NCI-H524 treated with DMSO at 0.1 percent for 48 hours (cell line): ENCODE measurements around the gene CHRNA1.
A peak's percentile ranks its signal among the peaks of the same experiment; 100 is the strongest.

Experiments used
- DNase-seq: peaks from one replicate; lab custom pipeline; 2025; lab: John Stamatoyannopoulos, UW

The CHRNA1 gene

DNA sequence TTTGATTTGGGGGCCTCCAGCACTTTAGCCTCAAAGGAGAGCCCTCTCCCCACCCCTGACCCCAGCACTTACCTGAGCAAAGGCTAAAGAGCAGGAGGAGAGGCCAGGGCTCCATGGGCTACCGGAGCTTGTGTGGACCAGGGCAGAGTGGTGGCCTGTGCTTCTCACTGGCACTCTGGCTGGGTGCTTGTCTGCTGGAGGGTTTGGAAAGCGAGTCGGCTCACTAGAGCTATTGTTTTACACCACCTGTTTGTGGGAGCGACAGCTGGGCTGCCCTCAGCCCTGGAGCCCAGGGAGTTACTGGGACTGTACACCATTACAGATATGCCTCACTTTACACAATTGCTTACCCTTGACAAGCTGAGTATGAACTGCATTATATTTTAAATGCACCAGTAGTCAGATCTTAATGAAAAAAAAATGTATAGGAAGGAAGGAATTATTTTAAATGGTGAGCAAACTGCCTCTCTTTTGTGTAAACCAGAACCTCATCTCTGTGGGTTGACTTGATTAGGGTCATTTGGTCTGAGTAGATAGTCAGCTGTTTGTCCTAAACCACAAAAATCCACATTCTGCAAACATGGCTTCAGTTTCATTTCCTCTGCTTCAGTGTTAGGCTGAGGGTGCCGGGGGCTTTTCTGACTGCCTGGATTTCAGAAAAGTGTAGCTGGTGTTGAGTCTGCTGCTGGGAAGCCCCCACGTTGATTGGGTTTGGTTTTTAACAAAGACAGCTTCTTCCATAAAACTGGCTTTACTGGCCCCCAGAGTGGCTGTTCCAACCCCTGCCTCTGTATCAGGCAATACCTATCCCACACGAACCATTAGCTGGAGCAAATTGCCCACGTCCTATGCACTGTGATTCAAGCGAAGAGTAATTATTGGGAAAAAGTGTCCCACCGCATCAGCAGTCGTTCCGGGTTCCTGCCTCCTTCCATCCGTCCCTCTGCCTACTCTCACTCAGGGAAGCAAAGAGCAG, at the start of gene CHRNA1:
CHRNA1 (minus strand) TSS at position 193 of the 976 bp plus-strand sequence; CDS start at position 115, 78 bp downstream.
- DNase-seq, result peak; percentile 58

DNA sequence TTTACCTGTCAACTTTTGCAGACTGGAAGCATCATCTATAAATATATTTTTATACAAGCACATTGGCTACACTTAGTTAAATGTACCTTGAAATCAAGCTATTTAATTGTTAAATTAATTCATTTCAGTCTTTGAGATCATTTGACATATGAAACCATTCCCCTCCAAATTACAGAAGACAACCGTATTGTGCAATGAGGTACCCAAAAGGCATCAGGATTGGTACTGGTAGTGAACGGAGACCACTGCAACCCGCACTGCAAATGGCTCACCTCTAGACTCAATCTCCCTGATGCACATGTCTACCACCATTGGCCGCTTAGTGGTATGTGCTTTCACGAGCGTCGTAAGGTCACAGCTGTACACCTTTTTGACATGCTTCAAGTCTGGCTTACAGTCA, 47.8 kb upstream of the CHRNA1 start:
- no peak for DNase-seq

DNA sequence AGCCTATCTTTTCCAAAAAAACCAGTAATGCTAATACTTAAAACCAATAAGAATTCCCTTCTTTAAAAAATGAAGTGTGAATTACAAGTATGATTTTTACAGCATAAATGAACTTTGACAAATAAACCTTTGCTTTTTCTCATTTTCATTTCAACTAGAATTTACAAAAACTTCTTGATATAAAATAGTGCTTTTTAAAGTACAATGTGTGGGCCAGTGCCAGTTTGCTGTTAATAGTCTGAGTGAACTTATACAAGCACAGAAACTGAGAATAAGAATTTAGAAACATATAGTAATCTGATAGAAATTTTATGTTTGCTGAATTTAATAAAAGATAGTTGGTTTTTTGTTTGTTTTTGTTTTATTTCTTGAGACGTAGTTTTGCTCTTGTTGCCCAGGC, 43.7 kb upstream of the CHRNA1 start:
- no peak for DNase-seq

DNA sequence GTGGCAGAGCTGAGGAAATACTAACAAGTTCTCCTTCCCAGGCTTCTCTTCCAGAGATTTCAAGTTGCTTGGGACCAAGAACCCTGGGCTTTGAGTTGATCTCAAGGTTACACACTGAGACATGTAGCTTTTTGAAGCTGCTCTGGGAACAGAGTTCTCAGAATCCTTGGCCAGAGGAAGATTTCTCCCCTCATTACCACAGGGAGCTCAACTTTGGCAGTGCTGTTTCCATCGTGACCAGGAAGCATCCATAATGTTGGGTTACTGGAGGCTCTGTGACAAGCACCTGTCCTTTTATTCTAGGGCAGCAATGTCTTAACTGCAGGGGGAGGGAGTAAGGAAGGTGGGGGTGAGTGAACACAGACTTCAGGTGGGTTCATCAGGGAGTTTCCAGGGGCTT, 41.5 kb upstream of the CHRNA1 start:
- no peak for DNase-seq

DNA sequence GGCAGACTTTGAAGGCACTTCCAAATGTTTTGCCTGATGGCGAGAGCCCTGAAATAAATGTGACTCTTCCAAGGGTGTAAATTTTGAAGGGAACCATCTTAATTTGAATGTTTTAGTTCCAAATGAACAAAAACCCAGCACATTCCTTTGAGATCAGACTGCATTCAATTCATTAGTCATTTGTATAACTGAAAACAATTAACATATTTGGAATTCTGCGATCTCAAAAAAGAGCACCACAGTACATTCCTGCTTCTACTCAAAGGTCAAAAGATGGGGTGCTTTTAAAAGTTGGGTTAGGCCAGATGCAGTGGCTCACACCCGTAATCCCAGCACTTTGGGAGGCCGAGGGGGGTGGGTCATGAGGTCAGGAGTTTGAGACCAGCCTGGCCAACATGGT, 38.2 kb upstream of the CHRNA1 start:
- DNase-seq, result no peak

DNA sequence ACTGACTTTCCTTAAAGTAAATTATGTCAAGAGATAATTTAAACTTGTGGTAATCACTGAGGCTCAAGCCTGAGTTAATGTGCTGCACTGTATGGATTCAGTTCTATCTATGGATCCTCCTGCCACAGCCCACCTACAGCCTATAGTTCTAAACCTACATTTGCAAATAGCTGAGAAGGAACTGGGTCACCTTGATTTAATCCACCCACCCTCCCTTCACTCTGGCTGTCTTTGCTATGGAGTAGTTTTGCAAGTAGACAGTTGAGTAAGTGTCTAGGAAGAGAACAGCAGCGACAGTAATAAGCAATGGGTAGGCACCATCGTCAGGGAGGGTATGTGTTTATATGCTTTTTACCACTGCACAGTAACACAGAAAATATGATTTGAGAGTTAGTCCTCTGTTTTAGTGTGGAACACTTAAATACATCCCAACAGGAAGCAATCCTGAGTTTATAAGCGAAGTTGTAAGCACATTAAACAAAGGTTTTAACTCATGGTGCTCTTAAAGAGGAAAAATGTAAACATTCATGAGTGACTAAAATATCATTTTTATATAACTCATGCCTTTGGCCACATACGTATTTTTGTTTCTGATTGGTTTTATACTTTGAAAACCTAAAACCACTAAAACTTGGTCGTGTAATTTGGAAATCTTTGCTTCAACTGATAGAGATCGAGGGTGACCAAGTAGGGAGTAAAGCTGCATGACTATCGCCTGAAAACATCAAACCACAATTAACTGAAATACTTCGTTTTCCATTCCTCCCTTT, 36.3 kb upstream of the CHRNA1 start:
- no peak for DNase-seq

DNA sequence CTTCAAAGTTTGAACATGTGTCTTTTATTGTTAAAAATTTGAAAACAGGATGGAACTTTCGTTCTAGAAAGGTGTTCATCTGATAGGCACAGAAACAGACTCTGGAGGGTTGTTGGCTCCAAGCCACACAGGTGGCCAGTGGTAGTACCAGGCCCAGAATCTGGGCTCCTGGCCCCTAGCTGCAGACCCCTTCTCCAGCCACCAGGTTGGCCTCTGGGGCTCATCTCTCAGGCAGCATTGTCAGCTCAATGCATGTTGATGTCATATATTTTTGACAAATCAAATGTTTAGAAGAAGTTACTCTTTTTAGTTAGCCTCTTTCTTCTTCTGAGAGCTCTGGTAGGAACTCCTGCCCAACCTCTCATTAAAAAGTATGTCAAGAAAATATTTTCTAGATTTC, 34.5 kb upstream of the CHRNA1 start:
- no peak for DNase-seq

DNA sequence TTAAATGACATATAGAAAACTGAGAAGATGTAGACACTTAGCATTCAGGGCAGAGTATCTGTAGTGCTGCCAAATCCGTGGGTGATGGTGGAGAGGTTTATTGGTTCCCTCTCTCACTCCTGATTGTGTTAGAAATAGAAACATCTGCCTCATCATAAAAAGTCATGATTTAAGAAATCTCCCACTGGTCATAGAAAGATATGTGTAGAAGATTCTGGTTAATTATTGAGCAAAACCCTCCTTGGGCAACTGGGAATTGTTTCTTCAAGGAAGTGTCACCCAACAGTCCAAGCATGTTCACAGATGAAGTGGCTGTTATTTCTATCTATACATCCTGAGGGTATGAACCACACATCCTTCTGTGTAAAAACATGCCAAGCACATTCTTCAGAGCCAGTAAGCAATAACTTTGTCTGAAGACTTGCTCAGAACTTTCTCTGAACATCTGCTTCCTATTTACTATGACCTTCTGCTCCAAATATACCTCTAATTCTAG, 33.6 kb upstream of the CHRNA1 start:
- DNase-seq, result no peak

DNA sequence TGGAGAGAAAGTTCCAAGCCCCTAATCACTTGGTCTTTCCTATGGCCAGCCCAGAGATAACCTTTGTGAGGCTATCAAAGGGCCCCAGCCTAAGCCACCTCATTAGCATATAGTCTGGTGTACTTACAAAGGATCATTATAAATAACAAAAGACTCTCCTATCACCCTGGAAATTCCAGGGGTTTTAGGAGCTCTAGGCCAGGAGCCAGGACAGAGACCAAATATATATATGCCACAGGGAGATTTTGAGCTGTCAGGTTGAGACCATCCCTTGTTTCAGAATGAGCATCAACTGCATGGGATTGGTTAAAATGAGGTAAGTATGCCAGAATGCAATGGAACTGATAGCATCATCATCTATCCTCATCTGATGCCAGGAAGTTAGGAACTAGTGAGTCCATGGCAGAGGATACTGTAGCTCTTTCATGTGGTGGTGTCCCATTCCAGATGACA, 32.1 kb upstream of the CHRNA1 start:
- no peak for DNase-seq

DNA sequence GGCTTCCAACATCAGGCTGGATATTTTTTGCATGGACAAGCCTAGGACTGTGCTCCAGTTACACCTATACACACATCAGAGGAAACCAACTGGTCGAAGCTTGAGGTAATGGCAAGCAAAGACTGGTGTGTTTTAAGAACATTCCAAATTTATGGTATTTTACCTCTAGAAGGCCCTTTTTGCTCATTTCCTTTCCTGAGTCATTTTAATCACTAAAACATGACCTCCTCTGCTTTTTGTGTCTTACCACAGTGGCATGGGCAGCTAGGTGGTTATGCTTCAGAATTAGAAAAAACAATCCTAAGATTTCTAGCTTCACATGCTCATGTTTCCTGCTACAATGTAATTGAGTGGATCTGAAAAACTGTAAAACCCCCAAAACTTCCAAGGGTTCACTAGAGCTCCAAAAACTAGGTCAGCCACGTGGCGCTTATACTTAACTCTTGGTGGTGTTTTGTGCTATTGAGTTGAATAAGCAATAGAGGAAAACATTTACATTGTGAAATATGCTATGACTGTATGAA, 30.6 kb upstream of the CHRNA1 start:
- no peak for DNase-seq

DNA sequence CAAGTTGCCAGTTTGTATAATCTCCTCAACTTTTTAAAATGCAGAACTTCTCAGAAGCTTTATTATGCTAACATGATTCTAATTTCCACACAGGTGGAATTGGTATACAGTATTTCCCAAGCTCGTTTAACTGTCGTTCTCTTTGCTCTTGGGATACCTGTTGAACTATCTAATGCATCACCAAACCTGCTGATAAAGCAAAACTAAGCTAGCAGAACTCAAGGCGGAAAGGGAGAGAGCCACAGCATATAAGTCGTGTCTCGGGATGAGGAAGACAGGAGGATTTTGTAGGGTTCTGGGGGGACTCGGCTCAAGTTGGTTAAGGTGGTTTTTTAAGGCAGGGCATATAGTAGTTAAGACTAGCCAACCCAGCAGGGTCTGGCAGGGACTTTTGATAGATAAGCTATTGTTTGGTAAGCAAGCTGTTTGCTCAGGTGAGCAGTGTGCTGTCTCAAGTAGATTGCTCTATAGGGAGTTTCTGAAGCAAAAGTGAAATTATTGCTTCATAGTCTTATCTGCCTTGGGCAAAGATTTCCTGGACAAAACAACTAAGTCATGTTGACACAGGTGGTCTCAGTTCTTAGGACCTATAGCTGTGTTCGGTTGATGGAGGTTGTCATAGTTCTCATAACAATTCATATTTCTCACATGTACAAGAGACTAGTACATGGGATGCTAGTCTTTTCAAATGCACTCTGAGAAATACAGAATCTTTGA, 28.2 kb upstream of the CHRNA1 start:
- no peak for DNase-seq

DNA sequence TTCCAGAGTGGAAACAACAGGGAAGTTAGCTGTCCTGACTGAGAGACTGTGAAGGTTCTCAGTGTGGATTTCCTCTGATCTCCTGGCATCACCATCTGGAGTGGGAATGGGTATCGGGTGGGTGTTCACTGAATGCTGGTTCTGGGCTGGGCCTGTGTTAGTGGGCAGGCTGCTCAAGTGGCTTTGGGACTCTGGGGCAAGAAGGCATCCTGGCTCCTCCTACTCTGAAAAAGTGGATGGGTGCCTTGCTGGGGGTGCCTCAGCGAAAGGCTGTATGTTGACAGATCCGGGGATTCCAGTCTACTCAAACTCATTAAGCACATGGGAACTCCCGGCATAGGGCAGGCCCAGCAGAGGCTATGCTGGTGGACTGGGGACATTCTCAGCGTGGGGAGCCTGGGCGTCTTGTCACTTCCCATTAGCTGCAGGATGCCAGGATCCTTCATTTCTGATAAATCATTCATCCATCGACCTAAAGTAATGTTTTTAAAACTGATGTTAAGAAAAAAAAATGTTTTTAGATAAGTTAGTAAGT, 27.5 kb upstream of the CHRNA1 start:
- DNase-seq, result no peak

DNA sequence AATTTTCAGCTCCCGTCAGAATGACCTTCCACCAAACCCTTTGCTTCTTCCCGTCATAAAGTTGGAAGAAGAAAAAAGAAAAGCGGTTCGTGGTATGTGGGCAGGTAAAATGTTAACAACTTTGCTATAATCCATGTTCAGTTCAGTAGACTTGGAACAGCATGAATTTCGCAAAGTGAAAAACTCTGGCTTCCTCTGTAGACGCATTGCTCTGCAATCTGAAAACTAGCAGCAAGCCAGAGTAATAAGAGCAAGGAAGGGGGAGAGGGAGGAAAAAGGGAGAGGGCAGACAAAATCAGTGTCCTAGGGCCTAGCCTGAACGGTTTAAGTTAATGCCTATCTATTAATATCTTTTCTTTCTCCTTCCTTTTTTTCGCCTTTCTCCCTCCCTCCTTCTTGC, 26.7 kb upstream of the CHRNA1 start:
- no peak for DNase-seq

DNA sequence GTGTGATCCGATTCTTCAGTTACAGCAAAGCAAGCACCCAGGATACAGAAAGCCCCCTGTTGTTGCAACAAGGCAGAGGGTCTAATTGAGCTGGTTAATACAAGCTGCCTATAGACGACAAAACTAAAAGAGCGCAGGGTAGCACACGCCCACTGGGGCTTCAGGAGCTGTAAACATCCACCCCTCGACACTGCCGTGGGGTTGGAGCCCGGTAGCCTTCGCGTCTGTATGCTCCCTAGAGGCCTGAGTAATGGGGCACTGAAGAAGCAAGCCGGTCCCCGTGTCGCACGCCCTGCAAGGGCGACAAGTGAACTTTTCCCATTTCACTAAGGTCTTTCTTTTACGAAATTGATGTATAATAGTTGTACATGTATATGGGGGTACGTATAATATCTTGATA, 24.7 kb upstream of the CHRNA1 start:
- no peak for DNase-seq

DNA sequence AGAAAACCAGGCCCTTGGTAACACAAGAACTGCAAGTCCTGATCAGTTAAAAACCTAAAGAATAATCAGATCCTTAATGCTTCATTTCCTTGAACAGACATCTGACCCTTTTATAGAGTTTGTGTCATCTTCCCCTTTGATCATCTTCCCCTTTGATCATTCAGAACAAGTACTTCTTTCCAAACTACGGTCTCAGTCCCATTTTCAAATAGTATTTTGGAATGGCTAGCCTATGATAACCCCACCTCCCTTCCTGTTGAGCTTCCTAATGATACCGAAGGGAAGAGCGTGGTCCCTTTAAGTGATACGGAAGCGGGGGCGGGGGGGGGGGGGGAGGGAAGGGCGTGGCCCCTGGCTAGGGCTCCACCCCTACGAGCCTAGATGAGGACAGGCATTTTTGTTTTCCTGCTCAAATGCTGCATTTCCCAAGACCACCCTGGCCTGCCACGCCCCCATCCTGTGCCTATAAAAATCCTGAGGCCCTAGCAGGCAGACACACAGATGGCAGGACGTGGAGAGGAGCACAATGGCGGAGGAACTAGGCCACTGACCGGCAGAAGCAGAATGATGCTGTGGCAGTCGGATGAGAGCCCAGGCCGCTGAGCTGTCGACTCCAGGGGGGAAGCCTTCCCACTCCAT, 24.1 kb upstream of the CHRNA1 start:
- no peak for DNase-seq

DNA sequence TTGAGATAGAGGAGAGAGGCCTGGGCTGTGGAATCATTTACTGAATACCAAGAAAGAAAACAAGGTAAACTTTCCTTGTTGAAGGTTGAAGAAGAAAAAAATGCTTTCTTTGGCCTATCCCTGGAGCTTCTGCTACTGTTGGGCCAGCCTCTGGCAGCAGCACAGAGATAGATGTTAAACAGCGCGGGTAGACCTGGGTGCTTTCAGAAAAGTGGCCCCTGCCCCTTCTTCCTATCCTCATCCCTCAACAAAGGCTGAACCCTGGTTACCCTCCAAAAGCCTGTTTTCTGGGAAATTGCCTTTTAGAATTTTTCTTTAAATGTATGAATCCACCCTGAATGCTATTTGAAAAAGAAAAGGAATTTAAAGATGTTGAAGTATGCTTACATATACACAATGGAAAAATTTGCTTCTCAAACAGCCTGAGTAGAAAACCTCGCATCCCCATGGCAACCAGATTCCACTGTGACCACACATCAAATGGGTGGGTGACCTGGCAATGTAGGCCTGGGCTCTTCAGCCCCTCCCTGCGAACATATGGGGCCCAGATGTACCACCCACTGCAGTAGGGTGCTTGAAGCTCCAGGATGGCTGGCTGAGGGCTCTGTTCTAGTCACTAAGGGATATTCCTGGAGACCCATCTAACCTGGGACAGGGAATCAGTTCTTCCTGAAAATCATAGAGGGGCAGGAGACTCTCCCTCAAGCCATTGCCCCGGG, 23.4 kb upstream of the CHRNA1 start:
- peak; percentile 65 for DNase-seq

DNA sequence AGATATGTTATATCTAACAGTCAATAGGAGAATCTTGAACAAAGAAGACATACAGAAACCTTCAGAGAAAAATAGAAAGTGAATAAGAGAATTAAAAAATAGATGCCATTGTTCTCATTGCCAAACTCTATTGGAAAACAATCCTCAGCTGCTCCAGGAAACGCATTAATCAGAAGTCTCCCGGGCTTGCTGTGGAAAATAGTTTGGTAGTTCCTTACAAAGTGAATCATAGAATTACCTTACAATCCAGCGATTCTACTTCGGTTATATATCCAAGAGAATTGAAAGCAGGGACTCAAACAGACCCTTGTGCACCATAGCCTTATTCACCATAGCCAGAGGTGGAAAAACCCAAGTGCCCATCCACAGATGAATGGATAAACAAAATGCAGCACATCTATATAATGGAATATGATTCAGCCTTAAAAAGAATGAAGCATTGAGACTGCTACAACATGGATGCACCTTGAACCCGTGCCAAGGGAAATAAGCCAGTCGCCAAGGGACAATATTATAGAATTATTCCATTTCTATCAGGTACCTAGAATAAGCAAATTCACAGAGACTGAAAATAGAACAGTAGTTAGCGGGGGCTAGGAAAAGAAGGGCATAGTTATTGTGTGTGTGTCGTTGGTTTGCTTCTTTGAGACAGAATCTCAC, 21.9 kb upstream of the CHRNA1 start:
- DNase-seq, result no peak

DNA sequence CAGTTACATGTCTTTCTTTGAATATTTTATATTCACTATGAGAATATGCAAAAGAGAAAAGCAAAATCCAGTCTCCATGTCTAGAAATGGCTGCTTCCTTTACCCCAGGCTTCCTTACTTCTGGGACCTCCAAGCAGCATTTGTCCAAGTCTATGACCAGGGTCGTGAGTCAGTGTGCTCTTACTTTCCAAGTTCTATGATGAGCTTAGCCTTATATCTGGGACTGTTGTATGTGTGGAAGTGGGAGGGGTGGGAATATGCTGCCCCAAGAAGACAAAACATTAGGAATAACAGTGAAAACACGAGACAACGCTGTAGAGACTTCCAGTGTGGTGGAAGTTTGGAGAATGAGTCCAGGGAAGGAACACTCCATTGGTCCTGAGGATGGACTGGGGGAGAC, 21.2 kb upstream of the CHRNA1 start:
- DNase-seq, result no peak

DNA sequence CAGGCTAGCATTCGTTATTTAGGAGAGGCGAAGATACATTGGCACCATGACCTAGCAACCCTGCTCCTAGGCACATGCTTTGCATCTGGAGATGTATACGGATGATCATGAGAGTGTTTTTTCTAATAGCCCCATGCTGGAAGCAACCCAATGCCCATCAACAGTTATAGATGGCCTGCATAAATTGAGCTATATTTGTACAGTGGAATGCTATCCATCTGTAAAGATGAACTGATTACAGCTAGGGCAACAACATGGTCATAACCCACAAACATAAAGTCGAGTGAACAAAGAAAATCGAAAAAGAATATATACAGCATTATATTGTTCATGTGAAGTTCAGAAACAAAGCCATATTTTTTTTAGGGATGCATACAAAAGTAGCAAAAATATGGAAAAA, 20.6 kb upstream of the CHRNA1 start:
- DNase-seq, result no peak

DNA sequence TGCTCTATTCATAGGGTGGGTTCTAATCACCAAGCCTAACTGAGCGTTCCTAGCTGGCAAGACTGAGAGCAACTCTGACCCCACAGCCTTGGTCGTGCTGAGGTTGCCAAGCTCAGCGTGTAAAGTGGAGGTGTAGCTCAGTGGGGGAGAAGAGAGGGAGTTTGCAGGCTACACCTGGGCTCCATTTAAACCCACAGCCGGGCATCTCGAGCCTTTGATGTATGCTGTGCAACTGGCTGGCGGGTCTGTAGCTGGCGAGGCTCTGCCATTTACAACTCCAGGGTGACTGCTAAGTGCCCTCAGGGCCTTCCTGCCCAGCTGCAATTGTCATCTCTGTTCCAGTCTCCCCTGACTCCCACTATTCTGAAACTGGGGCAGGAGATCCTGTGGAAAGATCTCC, 20.0 kb upstream of the CHRNA1 start:
- DNase-seq, result no peak
